HG02938 (cell line): ENCODE data around the gene BPIFB2.
"Not testable (repeated sequence)": the region's sequence is repeated elsewhere in the genome, so short reads cannot be mapped to it uniquely, and the experiment has no call there.

Experiments
- ATAC-seq: cut with Tn5 transposase; IDR thresholded peaks from one replicate; pipeline ENCODE4 v1.9.1; 2021; ENCODE audit warnings: mild to moderate bottlenecking, moderate library complexity; ENCODE audit not compliant: unreplicated experiment

The BPIFB2 gene, protein sequence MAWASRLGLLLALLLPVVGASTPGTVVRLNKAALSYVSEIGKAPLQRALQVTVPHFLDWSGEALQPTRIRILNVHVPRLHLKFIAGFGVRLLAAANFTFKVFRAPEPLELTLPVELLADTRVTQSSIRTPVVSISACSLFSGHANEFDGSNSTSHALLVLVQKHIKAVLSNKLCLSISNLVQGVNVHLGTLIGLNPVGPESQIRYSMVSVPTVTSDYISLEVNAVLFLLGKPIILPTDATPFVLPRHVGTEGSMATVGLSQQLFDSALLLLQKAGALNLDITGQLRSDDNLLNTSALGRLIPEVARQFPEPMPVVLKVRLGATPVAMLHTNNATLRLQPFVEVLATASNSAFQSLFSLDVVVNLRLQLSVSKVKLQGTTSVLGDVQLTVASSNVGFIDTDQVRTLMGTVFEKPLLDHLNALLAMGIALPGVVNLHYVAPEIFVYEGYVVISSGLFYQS

DNA sequence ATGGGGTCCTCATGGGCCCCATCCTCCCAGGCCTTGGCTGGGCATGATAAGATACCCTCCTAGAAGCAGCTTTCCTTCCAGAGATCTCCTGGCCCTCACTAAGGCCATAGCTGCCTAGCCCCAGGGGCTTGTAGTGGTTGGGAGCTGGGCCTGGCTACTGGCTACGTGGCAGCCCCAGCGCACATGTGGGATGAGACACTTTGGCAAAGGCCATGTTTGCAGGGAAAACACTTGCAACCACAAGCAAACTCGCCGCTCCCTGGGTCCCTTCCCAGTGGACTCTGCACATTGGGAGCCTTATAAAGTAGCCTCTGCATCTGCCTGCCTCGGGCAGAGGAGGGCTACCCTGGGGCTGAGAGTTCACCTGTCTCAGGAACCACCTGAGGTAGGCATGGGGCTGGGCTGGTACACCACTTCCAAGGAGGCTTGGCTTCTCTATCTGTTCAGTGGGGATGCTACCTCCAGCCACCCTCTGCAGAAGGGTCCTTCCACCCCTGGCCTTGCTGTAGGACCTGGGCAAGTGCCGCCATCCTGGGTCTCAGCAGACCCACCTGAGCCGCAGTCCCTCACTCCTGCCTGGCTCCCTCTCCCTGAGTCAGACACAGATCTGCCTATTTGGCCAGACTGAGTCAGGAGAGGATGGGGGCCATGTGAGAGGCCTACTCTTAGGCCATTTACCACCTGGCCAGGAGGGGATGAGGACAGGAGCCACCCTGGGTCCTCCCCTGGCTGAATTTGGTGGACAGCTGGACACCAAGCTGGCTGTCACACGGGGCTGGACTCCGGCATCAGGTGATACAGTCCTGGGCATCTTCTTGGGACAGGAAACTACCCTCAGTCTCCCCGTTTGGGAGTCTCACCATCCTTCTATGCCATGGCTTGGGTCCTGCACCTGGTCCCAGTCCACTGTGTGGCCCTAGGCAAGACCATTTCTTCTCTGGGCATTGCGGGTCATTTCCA lies at the start of gene BPIFB2:
Gene BPIFB2 (plus strand): TSS at position 329 of the 960 bp plus-strand sequence. CDS start 871 bp downstream, outside the sequence.
- no peak for ATAC-seq

DNA sequence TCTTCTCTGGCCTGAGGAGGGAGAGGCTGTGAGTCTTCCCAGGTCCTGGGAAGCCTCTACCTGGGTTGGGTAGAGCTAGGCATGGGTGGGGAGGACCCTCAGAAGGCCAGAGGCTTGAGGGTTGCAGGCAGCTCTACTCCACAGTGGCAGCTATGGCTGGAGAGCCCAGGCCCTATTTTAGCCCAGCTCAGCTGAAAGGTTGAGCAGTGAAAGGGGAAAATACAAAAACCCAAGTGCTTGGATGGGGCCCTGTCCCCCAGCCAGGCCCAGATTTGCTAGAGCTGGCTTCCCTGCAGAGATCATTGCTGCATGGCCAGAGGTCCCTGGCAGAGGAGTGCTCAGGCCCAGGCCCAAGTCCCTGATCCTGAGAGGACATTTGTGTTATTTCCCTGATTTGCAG lies 48.9 kb upstream of the BPIFB2 start:
- no peak for ATAC-seq

DNA sequence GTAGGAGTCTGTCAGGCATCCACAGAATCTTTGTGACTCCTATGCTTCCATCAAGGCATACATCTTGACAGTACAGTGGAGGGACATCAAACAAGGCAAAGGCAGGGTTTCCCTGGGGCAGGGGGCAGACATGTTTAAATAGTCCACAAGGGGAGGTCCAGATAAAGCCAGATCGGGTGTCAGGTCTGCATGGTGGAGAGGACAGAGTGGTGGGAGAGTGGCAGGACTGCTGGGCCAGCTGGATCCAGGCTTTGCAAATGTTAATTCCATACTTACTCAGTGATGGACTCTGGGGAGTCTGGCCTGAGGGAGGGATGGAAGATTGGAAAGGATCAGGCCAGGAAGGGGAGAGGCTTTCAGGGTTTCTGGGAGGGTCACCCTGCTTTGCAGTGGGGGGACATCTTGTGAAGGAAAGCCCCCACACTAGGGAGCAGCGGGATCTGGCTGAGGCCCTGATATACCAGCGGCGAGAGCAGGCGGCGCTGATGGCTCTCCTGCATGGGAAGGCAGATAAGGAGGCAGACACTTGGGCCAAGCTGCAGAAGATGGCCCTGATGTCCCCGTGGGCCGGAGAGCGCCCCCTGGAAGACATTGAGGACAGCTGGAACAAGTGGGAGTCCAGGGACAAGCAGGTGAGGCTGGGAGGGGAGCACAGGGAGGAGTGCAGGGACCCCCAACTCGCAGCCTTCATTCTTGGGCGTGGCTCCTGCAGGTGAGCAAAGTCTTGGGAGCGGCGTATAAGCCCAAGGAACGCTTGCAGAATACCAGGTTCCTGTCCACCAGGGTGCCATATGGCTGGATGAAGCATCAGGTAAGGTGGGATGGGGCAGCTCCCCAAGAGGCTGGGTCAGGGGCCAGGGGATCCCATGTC lies 47.9 kb upstream of the BPIFB2 start:
- no peak for ATAC-seq

DNA sequence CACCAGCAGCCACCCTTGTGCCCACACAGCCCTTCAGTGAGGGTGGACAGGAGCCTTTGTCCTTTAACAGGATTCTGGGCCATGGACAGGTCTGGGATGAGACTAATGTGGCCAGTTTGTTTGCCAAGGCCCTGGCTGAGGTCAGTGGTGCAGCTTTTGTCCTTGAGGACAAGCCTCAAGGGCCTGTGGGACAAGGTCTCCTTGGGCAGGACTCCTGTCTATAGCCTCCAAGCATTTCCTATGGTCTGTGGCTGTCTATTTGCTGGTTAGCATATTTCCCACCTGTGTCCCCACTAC lies 47.3 kb upstream of the BPIFB2 start:
- no peak for ATAC-seq

DNA sequence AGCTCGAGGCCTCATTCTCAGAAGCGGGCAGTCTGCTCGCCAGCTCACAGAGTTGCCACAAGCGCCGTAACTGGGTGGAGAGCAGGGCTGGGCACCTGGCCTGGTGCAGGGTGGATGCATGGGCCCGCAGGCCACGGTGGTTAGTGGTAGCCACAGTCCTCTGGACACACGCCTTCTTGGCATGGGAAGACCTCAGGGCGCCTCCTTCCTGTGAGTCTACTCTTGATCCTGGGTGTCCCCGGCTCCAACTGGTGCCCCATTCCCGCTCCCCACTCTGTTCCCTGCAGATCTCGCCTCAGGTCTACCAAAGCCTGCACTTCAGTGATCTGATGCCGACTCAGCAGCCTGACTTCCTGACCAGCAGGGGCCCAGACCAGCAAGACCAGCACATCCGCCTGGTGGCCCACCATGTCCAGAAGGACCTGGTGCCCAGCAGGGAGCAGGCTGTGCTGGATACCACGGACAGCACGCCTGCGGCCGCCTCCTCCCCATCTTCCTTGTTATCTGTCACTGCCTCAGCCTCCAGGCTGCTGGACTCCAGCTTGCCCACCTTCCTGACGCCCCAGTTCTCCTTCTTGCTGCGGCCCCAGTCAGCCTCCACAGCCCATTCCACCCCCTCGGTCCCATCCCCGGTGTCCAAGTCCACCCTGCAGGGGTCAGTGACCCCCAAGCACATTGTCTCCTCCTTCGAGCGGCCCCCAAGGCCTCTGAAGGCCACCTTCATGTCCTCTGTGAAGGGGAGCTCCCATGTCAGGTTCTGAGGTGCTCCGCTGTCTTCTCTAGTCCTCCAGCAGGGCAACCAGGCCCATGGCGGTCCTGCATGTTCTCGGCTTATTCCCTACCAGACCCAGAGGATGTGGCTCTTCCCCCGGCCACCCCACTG lies 46.4 kb upstream of the BPIFB2 start:
- no peak for ATAC-seq

DNA sequence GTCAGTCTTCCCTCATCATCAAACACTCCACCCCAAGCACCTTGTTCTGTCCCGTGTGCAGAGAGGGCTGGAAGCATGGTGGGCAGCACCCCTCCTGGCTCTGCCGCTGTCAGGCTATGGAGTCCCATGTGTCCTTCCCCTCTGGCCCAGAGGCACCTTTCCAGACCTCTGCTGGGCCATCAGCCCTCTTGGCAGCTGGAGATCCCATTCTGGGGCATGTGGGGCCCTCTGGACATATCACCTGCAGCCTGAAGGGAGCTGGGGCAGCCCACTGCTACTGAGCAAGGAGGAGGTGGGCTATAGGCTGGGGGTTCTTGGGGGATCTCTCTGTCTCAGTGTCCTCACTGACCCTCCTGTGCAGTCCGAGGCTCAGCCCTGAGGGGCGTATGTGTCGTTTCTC lies 45.5 kb upstream of the BPIFB2 start:
- ATAC-seq, result no peak

DNA sequence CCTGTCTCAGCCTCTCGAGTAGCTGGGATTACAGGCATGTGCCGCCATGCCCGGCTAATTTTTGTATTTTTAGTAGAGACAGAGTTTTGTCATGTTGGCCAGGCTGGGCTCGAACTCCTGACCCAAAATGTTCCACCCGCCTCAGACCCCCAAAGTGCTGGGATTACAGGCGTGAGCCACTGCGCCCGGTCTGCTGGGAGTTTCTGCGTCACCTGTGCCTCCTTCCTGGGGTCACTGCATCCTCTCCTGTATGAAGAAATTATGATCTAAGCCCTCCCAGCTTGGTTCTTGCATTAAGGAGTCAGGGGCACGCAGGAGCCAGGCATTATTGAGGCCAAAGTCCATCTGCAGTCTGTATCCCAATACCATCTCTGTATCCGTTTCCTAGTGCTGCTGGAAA lies 44.9 kb upstream of the BPIFB2 start:
- not testable (repeated sequence) for ATAC-seq

DNA sequence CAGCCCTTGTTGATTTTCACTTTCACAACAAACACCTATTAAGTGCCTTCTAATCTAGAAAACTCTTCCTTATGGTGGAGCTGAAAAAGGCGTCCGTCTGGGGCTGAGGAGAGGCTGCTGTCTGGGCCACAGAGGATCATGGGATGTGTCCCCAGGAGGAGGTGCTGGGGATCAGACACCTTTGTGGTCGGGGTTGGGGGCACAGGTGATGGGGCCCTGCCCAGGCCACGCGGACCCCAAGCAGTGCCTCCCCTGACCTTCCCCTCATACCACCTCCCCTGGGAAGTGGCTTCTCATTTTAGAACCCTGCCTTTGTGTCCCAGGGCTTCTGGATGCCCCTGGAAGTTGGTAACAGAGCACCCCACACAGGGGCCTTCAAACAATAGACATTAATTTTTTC lies 44.3 kb upstream of the BPIFB2 start:
- ATAC-seq, result no peak

DNA sequence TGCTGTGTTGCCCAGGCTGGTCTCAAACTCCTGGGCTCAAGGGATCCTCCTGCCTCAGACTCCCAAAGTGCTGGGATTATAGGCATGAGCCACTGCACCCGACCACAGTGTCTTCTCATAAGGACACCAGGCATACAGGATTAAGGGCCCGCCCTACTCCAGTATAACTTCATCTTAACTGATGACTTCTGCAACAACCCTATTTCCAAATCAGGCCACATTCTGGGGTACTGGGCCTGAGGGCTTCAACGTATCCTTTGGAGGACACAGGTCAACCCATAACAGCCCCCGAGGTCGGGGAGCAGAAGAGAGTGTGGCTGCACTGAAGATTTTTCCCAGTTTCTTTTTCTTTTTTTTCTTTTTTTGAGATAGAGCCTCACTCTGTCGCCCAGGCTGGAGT lies 42.9 kb upstream of the BPIFB2 start:
- ATAC-seq, result no peak

DNA sequence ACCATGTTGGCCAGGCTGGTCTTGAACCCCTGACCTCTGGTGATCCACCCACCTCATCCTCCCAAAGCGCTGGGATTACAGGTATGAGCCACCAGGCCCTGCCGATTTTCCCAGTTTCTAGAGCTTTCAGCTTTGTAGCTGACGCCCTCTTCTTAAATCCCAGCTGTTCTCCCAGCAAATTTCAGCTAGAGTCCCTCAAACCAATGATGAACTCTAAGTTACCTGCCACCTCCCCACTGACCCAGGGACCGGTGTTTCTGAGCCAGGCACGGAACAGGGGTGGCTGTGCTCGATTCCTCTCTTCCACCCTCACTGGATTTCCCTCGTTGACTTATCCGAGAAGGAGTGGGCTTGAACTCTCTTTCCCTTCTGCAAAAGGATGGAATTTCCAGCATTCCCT lies 42.4 kb upstream of the BPIFB2 start:
- no peak for ATAC-seq

DNA sequence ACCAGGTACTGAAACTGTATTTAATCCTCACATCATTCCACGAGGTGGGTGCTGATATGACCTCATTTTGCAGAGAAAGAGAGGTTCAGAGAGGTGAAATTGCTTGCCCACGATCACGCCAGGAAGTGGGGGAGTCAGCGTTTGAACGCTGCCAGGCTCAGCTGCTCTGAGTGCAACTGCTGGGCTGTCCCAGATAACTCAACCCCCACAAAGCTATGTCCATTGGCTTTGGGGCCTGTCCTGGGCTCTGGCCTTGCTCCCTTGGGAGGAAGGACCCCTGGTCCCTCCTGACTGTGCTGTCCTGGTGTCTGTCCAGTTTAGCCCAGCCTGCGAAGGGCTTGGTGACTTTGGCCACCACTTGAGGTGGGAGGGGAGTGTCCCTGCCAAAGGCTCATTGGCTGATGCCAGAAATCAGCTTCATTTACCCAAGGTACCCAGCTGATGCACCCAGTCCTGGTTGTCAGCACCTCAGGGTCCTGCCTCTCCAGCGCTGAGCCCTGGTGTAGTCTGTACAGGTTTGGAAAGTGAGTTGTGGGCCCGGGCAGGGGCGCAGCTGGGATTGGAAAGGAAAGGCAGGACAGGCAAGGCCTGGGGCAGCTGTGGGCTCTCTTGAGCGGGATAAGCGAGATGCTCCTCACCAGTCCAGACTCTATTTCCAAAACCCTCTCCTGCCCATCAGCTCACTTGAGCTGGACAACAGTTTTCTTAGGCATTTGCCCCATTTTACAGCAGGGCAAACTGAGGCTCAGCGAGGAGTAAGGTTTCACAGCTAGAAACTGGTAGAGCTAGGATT lies 41.7 kb upstream of the BPIFB2 start:
- ATAC-seq, result no peak

DNA sequence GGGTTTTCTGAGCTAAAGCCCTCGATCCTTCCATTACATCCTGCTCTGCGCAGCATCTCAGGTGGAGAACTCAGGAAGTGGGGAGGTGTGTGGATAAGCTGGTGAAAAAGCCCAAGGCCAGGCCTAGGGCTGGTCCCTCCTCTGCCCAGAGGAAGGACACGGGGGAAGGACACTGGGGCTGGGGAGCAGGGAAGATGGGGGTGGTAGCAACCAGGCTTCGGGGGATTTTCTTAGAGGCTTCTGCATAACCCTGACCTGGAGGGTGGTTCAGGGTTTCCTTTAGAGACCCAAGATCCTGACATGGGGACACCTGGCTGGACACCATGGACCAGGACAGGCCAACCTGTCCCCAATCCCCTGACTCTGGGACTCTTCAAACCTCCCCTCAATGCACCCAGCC lies 41.1 kb upstream of the BPIFB2 start:
- ATAC-seq, result no peak

DNA sequence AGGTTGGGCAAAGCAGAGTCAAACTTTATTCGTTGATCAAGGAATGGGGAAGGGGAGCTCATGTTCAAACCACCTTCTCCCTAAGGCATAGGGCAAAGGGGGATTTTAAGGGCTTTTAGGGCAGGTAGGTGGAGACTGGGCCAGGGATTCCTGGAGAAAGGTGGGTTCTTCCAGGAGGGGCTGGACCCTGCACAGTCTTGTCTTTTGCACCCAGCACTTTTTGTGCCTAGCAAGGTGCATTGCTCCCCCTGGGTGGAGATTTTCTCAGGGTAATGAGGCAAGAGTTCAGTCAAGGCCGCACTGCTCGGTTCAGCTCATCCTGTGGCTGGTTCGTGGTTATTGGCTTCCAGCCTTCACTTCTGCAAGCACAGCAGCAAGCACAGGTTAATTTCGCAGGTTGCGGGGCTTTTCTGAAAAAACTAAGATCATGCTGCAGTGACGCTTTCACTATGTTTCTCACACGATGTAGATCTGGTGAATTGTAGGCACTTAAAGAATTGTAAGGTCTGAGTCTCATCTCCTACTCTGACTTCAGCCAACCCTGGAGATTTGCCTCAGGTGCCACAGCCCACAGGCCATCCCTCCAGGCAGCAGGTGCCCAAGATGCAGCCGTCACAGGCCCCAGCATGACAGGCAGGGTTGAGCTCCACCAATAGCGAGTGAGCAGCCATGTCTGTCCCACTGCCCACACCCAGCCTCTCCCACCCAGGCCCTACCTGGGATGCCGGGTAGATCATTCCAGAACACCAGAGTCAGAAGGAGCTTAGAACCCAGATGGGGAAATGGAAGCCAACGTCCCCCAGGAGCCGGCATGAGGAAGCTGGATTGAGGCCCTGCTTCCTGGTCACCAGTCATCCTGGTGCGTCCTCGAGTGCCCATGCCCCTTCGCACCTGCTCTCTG lies 40.4 kb upstream of the BPIFB2 start:
- no peak for ATAC-seq

DNA sequence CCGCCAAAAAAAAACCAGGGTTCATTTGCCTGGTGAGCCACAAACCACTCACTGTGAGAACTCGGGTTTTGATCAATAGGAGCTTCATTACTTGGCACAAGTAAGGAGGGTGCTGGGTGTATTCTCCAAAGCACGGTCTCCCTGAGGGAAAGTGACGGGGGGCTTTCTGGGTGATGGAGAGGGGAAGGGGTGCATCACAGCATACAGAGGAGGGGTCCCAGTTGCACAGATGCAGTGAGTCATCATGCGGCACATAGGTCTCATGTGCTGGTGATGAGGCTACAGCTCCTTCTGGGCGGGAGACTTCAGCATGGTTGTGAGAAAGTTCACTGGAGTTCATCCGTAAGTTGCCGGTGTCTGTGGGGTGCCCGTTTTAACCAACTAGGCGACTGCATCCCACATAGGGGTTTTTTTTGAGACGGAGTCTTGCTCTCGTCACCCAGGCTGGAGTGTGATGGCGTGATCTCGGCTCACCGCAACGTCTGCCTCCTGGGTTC lies 39.5 kb upstream of the BPIFB2 start:
- no peak for ATAC-seq

DNA sequence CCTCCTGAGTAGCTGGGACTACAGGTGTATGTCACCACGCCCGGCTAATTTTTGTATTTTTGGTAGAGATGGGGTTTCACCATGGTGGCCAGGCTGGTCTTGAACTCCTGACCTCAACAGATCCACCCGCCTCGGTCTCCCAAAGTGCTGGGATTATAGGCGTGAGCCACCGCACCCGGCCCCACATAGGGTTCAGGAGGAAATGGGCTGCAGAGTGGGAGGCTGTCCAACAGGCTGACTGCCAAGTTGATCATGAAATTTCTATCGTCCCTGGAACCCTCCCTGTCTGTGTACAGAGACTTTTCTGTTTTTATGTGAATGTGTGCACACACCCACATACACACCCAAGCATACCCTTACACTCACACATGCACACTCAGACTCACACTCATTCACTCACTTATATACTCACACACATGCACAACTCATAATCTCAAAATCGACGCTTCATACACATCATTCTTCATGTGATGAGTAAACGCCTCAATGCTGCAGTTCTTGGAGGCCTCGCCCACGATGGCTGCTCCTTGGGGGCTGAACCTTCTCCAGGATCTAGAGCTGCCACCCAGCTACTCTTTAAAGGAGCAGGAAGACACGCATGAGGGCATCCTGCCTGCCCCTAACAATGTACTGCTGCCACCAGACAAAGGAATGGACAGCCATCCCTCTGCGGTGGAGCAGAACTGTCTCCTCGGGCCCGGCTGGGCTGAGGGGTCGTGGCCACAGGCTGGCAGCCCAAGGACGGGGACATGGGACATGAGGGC lies 38.8 kb upstream of the BPIFB2 start:
- no peak for ATAC-seq

DNA sequence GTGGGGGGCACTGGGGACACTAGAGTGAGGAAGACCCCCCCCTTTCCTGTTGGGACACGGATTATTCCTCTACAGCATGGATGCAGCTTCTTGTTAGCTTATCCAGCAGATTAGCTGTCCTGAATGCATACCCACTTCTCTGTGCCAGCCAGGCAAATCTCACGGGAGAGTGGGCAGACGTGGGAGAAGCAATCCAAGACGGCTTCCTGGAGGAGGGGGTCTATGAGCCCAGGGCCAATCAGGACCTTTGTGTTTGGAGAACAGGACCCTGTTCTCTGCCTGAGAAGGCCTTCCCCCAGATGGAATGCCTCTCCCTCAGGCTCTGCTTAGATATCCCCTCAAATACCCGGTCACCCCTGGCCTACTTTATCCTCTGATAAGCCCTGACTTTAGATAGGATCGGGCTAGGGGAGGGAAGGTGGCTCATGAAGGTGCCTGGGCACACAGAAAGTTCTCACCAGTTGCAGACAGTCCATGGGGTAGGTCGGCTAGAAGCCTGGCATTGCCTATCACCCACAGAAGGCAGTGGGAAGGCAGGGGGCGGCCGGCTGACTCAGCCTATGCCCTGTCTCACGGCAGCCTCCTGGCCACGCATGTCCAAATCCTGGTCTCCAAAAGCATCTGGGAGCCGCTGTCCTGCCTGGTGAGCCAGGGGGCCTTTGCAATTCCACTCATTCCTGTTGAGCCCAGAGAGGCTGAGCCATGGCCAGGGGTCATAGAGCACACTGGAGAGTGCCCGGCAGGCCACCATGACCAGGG lies 38.0 kb upstream of the BPIFB2 start:
- no peak for ATAC-seq
